Measurements from ENCODE around the gene HERC6.
"Not testable (repeated sequence)": the region's sequence is repeated elsewhere in the genome, so short reads cannot be mapped to it uniquely, and the experiment has no call there.

HERC6 gene

DNA sequence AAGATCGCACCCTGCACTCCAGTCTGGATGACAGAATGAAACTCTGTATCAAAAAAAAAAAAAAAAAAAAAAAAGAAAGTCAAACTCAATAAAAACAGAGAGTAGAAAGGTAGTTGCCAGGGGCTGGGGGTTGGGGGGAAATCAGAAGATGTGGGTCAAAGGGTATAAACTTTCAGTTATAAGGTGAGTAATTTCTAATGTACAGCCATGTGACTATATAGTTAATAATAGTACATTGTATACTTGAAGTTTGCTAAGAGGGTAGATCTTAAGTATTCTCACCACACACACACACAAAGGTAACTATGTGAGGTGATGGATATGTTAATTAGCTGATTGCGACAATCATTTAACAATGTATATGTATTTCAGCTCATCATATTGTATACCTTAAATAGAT is 11.5 kb downstream of the HERC6 start:
- DNase-seq (ENCODE audit: low read depth): no peak

DNA sequence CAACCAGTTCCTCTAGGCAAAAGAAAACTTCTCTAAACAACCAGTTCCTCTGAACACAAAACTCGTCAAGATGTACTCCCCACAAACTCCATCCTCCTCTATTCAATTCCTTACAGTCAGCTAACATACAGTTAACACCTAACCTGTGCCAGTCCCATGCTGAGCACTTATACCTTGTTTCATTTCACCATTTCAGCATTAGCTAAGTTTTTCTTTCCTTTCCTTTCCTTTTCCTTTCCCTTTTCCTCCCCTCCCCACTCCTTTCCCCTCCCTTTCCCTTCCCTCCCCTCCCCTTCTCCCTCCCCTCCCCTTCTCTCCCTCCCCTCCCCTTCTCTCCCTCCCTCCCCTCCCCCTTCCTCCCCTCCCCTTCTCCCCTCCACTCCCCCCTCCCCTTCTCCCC is 13.1 kb downstream of the HERC6 start:
- DNase-seq (ENCODE audit: low read depth): no peak

DNA sequence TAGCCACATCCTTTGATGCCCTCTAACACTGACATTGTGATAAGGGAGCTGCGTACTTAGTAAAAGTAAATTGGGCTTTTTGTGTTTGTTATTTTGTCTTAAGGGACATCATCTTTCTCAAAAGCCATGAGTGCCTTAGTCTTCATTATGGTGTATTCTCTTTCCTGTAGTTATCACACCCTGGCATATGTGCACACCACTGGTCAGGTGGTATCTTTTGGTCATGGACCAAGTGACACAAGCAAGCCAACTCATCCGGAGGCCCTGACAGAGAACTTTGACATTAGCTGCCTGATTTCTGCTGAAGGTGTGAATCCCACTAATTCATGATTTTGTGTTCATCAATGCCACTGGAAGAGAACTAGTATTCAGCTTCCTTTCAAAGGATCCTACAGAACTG is 18.0 kb downstream of the HERC6 start:
- no peak for DNase-seq (ENCODE audit: low read depth)

DNA sequence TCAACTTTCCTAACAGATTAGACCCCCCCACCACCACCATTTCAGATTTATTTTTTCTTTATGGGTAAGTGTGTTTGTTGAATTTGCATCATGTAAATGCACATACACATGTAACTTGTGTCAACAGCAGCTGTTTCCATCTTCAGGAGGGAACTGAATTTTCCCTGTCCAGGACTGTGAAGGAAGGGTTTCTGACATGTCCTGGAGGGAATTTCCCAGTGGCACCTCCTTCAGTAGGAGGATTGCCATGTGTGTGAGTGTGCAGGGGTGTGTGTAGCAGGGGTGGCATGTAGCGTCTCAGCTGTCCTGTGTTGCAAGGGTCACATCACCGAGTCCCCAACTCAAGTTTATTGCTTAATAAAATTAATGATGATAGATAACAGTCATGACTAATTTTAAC is 19.7 kb downstream of the HERC6 start:
- DNase-seq (ENCODE audit: low read depth): no peak

DNA sequence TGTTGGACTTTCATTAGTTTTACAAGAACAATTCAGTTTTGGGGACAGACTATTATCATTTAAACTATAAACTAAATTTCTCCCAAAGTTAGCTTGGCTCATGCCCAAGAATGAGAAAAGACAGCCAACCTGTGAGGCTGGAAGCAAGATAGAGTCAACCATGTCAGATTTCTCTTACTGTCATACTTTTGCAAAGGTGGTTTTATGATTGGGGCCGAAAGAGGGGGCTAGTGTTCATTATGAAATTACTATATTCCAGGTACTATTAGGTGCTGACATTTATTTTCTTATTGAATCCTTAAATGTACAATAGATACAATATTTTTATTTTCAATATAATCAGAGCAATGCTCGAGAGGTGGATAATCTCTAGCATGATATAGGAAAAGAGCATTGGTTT is 30.6 kb downstream of the HERC6 start:
- no peak for DNase-seq (ENCODE audit: low read depth)

DNA sequence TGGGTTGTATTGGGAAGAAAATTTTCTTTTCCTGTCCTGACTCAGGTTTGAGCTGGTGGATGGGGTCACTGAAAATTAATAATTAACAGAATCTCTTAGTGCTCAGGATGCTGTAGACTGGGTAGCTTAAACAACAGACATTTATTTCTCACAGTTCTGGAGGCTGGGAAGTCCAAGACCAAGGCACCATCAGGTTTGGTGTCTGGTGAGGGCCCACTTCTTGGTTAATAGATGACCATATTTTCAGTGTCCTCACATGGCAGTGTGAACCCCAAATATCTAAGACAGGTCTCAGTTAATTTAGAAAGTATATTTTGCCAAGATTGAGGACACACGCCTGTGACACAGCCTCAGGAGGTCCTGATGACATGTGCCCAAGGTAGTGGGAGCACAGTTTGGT is 31.1 kb downstream of the HERC6 start:
- no peak for DNase-seq (ENCODE audit: low read depth)

DNA sequence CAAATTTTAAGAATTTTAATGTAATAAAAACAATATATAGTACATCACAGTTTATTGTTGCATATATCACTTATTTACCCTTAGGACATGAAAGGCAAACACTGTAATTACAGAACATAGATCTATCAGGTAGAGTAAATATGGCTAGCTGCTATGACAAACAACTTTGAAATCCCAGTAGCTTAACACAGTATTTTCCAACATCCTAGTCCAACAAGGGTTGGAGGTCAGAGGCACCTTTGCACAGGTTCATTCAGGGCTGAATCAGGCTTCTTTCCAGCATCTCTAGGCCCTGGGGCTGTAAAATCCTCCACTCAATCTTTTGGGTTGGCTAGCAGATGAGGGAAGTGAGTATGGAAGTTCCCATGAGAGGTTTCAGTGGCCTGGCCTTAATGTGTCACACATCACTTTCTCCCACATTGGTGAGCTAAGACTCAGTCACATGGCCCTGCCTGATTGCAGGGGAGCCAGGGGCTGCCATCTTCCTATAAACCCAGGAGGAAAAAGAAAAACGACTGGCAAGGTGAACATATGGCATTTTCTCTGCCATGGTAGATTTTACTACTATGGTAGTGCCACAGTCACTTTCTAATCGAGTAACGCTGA is 32.9 kb downstream of the HERC6 start:
- DNase-seq (ENCODE audit: low read depth): no peak

DNA sequence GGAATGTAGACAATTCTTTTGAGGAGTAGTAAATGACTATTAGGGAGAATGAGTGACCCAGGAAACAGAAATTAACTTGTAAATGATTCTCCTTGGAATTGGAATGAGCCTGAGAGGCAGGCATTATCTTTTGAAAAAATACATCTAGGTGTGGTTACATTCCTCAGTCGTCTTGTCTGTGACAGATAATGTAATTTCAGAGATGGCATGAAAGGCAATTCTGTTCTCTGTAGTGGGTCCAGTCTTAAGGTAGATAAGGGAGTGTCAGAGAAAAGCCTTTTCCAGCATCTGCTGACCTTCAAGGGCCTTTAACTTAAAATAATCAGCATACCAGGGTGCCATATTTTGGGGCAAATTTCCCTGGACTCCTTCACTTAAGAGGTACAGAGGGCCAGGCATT is 35.1 kb downstream of the HERC6 start:
- no peak for DNase-seq (ENCODE audit: low read depth)

DNA sequence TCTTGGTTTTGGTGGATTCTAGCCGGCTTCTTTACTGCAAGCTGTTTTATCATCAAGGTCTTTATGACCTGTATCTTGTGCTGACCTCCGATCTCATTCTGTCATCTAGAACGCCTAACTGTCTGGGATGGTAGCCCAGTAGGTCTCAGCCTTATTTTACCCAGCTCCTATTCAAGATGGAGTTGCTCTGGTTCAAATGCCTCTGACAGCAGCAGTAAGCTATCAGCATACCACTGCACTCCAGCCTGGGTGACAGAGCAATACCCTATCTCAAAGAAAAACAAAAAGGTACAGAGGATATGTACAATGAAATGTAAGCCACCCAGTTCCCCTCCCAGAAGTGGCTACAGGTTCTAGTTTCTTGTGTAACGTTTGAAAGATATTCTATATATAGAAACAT is 36.1 kb downstream of the HERC6 start:
- DNase-seq (ENCODE audit: low read depth): no peak

DNA sequence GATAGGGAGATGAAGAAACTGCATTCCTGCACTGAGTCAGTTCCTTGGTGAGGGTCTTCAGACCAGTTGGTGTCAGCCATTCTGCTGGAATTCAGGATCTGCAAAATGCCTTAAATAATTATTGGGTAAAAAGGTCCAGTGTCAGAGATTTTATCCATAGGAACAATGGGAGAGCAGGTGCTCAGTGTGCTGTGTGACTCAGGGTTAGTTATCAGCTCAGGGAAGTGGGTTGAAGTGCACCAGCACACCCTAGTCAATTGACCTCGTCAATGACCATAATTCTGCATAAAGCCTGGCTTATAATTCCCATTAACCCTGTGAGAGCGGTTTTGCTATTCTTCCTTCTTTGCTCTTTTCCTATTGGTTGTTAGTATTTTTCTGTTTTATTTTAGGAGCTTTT is 37.3 kb downstream of the HERC6 start:
- no peak for DNase-seq (ENCODE audit: low read depth)

DNA sequence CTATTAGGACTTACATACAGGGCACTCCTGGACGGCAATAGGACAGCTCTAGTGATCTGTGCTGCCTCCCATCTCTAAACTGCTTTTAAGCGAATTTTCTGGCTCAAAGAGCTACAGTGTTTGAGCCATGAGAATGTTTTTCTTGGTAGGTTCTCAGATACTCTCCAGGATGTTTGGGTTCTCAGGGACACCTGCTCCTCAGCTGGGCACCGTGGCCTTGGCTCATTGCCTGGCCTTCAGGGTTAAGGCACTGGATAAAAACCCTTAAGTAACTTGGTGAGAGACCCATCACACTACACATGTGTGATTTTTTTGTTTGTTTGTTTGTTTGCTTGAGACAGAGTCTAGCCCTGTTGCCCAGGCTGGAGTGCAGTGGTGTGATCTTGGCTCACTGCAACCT is 39.8 kb downstream of the HERC6 start:
- no peak for DNase-seq (ENCODE audit: low read depth)

DNA sequence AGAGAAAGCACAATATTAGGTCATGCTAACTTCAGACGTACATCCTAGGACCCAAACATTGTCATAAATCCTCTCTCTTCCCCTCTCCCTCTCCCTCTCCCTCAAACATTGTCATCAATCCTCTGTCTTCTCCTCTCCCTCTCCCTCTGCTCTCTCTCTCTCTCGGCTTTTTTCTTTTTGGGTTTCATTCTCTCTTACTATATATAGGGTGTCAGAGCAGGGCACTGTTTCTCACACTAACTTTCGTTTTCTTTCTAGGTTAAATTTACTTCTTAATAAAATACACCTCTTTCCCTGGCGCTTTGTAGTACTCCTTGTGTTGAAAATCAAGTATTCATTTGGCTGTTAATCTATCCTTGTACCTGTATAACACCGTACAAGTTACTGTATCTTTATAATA is 41.2 kb downstream of the HERC6 start:
- no peak for DNase-seq (ENCODE audit: low read depth)

DNA sequence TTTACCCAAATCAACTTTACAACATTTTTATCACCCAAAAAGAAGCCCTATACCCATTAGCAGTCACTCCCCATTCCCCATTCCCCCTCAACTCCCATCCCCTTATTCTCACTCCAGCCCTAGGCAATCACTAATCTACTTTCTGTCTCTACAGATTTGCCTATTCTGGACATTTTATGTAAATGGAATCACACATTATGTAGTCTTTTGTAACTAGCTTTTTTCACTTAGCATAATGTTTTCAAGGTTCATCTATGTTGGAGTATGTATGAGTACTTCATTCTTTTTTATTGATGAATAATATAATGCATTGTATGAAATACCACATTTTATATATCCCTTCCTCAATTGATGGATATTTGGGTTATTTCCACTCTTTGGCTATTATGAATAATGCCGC is 42.2 kb downstream of the HERC6 start:
- no peak for DNase-seq (ENCODE audit: low read depth)

DNA sequence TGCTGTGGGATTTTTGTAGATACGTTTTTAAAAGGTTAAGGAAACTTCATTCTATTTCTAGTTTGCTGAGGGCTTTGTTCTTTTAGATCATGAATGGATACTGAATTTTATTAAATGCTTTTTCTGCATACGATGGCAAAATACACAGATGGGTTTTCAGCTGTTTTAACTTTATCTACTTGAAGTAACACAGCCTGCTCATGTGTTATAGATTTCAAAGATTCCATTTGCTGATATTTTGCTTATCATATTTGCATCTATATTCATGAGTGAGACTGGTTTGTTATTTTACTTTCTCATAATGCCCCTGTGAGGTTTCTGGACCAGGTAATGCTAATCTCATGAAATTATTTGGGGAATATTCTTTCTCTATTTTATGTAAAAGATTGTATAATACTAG is 43.8 kb downstream of the HERC6 start:
- DNase-seq (ENCODE audit: low read depth): no peak

DNA sequence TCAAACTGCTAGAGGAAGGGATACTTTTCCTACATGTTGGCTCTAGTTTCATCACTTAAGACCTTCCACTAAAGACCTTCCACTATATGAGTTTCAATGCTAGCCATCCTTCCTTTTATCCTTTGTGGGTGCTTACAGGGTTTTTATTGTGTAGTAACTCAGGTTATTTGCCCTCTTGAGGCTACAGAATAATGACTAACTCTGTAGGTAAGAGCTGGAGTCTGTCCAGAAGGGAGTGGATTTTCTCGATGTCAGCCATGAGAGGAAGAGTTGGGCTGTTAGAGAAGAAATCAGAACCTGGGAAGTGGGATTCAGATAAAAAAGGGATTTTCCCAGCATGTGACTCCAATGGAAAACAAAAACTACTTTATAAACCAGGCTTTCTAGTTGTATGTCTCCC is 50.7 kb downstream of the HERC6 start:
- no peak for DNase-seq (ENCODE audit: low read depth)

DNA sequence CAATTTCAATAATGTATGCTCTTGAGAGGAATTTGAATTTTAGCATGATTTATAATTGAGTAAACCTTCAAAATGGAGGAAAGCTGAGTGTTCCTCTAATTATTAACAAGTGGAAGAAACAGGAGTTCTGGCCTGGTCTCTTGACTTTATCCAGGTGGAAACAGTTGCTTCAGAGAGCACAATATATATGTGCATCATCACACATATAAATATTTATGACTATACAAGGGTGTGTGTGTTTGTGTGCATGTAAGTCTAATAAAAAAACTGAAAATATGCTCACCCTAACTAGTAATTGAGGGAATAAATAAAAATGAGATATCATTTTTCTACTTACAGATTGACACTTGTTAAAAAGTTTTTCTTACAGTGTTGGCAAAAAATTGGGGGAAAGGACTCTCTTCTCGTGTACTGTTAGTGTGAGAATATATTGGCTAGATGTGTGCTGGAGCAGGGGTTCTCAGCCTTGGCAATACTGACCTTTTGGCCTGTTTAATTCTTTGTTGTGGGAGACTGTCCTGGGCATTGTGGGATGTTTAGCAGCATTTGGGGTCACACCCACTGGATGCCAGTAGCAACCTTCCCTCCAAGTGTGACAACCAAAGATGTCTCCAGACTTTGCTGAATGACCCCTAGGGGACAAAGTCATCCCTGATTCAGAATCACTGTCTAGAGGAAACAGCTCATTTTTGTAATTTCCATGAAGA is 57.5 kb downstream of the HERC6 start:
- no peak for DNase-seq (ENCODE audit: low read depth)

DNA sequence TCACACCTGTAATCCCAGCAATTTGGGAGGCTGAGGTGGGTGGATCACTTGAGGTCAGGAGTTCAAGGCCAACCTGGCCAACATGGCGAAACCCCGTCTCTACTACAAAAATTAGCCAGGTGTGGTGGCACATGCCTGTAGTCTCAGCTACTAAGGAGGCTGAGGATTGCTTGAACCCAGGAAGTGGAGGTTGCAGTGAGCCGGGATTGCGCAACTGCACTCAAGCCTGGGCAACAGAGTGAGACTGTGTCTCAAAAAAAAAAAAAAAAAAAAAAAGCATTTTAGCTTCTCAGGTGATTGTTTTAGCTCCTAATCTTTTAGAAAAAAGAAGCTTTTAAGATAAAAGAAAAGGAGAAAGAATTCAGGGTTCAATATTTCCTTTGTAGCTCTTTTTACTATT is 59.2 kb downstream of the HERC6 start:
- DNase-seq (ENCODE audit: low read depth): not testable (repeated sequence)

DNA sequence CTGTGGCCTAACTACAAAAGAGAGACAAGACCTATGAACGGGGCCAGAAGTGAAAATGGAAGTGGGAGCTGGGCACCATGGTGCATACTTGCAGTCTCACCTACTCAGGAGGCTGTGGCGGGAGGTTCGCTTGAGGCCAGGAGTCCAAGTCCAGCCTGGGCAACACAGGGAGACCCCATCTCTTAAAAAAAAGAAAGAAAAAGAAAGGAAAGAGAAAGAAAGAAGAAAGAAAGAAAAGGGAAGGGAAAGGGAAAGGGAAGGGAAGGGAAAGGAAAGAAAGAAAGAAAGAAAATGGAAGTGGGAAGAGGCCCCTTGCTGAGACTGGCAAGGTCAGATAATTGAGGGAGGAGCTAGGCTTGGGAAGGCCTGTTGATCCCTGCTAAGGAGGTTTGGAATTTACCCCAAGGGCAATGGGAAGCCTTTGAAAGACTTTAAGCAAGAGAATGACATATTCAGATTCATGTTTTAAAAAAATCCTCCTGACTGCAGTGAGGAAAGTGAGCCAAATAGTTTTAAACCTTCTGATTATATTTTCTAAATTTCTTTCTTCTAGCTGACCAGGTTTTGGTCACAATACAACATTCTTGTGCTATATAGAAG is 60.6 kb downstream of the HERC6 start:
- no peak for DNase-seq (ENCODE audit: low read depth)

DNA sequence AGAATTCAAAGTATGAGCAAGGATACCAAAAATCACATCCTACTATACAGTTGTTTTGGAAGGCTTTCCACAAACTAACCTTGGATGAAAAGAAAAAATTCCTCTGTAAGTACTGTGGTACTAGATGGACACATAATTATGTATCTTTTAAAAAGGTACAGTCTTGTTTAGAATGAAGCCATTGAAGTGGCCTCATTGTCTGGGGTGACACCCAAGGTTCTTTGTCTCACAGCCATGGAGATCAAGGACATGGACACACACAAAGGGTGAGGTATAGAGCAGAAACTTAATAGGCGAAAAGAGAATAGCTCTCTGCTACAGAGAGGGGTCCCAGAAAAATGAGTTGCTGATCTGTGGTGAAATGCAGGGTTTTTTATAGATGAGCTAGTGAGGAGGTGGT is 61.5 kb downstream of the HERC6 start:
- DNase-seq (ENCODE audit: low read depth): no peak

DNA sequence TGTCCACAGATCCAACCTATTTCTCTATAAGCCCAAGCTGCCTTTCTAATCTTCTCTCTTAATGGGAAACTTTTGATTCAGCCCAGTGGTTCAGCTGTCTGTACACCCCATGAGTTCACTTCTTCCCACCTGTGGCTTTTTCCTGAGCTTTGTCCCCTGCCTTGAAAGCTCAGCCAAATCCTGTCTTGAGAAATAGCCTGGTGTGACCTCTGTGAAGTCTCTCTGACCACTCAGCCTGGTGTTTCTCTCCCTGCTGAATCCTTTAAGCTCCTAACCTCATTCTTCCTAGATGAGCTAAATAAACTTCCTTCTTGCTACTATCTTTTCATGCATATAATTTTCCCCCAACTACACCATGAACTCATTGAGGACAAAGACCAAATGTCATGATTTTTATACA is 63.0 kb downstream of the HERC6 start:
- no peak for DNase-seq (ENCODE audit: low read depth)

DNA sequence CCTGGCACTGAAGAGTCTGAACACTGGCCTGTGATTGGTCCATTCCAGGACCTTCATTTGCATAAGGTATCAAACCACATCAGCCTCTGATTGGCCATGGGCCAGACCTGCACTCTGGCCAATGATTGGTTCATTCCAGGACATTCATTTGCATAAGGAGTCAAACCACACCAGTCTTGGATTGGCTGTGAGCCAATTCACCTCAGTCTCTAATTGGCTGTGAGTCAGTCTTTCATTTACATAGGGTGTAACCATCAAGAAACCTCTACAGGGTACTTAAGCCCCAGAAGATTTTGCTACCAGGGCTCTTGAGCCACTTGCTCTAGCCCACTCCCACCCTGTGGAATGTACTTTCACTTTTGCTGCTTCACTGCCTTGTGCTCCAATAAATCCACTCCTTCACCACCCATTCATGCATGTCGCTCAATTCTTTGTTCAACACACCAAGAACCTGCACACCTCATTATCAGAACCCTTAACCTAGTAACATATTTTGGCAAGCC is 64.1 kb downstream of the HERC6 start:
- DNase-seq (ENCODE audit: low read depth): no peak

DNA sequence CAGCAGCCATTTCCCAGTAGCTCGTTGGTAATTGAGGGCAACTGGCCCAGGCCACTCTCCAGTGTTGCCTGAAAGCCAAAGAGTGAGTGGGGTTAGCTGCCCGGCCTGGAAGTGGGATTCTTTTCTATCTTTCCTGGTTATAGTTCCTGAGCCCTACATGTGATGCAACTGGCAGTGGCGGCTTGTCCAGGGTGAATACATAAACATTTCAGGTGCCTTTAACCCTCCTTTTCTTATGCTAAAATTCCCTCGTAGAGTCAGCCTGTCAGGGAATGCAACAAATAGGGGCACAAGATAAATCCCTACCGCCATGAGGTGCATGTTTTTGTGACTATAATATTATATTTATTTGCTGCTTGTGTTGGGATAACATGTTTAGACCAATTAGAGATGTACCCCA is 64.8 kb downstream of the HERC6 start:
- DNase-seq (ENCODE audit: low read depth): no peak

DNA sequence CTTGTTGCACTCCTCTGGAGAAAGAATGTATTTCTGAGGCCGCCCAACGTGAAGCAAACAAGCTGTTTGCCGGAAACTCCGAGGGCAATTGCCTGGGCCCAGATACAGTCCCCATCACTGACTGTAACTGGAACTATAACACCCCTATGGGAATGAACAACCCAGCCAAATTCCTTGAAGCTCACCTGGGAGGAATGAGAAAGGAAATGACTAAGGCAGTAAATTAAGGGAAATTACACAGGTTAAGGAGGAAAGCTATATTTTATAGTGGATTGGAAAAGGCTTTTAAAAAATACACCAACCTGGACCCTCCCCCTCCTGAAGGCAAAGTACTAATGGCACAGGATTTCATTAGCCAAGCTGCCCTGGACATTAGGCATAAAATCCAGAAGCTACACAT is 66.6 kb downstream of the HERC6 start:
- DNase-seq (ENCODE audit: low read depth): no peak

DNA sequence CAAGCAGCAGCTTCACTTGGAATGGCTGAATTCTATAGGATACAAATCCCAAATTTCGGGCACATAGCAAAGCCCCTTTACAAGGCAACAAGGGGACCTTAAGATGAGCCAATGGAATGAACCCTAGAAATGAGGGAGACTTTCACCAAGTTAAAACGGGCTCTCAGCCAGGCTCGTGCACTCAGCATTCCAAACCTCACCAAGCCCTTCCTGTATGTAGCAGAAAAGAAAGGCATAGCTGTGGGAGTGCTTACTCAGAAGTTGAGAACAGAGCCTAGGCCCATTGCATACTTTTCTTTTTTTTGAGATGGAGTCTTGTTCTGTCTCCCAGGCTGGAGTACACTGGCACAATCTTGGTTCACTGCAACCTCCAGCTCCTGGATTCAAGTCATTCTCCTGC is 67.5 kb downstream of the HERC6 start:
- no peak for DNase-seq (ENCODE audit: low read depth)
